MG63 (cell line): ENCODE results near the gene ASPHD1. TPM values are rescaled to one million over a fixed set of nuclear protein-coding genes. Genes with fewer than 3 reads are reported as not detected.
"Not testable (repeated sequence)": the region's sequence is repeated elsewhere in the genome, so short reads cannot be mapped to it uniquely, and the experiment has no call there.

Source experiments
- DNase-seq: peaks from one replicate; pipeline ENCODE4 v3.0.0-alpha.2; 2020
- H3K27me3 ChIP-seq: fragments of 250-450 bp; sonication (Bioruptor Pico); 2 replicates; pipeline ENCODE4 v1.5.1; 2020; ENCODE audit warnings: mild to moderate bottlenecking, moderate library complexity
- H3K36me3 ChIP-seq: fragments of 250-450 bp; sonication (Bioruptor Pico); 2 replicates; pipeline ENCODE4 v1.5.1; 2020; ENCODE audit warnings: mild to moderate bottlenecking, moderate library complexity
- H3K4me3 ChIP-seq: fragments of 250-450 bp; sonication (Bioruptor Pico); 2 replicates; pipeline ENCODE4 v1.5.1; 2020; ENCODE audit warnings: mild to moderate bottlenecking, moderate library complexity
- H3K9me3 ChIP-seq: fragments of 250-450 bp; sonication (Bioruptor Pico); 2 replicates; pipeline ENCODE4 v1.5.1; 2020; ENCODE audit warnings: mild to moderate bottlenecking, moderate library complexity
- total RNA-seq: library from RNA; depleted of rRNA; stranded (reverse); fragments of >200 nt; shearing (Covaris generic); gene quantifications from 2 replicates; pipeline ENCODE4 v1.2.3, GENCODE V29; 2014; ENCODE audit warnings: low replicate concordance

The ASPHD1 gene
- total RNA-seq, 1 experiment from 2014 or later = 73.0 TPM

GRCh38 chr16:29898804-29899515, 1.3 kb upstream of the ASPHD1 start:
- peaks cover 17% of the 10 kb centered on the region for H3K36me3 ChIP-seq
- H3K9me3 ChIP-seq = no peaks in the 10 kb centered on the region
- H3K4me3 ChIP-seq = peak overlapping the region; percentile 95
- no peaks in the 10 kb centered on the region for H3K27me3 ChIP-seq
- peak; percentile 74 for DNase-seq

DNA sequence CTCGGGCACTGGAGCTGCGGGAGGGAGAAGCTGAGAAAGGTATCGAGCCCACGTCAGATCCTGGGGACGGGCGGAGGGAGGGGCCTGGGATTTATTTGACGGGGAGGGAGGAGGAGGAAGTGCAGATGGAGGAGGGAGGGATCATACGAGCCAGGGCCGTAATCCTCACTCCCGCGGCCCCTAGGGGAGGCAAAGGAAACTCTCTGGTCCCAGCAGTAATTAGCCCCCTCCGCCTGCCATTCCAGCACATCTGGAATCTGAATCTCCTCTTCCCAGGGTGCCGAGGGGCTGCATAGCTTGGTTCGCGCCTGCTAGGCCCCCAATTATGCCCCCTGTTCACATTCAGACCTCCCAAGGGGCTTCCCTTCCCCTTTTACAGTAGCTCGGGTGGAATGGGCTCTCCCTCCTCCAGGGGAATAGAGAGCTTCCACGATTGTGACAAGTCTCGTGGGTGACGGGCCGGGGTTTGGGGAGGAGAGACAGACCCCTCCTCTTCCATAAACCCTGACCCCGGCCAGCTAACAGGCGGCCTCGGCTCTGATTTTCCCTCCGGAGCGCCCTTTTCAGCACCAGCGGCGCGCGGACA, 679 bp upstream of the ASPHD1 start, which contains the start of gene SEZ6L2:
TSS of gene SEZ6L2 (minus strand) at position 35 of the 586 bp plus-strand sequence. CDS start 531 bp downstream, outside the sequence.
- no peaks in the 10 kb centered on the region for H3K9me3 ChIP-seq
- peak; percentile 93 for DNase-seq
- H3K27me3 ChIP-seq = no peaks in the 10 kb centered on the region
- peak within 1 kb of the TSS; percentile 95 for H3K4me3 ChIP-seq
- peaks cover 22% of the 10 kb centered on the region for H3K36me3 ChIP-seq

DNA sequence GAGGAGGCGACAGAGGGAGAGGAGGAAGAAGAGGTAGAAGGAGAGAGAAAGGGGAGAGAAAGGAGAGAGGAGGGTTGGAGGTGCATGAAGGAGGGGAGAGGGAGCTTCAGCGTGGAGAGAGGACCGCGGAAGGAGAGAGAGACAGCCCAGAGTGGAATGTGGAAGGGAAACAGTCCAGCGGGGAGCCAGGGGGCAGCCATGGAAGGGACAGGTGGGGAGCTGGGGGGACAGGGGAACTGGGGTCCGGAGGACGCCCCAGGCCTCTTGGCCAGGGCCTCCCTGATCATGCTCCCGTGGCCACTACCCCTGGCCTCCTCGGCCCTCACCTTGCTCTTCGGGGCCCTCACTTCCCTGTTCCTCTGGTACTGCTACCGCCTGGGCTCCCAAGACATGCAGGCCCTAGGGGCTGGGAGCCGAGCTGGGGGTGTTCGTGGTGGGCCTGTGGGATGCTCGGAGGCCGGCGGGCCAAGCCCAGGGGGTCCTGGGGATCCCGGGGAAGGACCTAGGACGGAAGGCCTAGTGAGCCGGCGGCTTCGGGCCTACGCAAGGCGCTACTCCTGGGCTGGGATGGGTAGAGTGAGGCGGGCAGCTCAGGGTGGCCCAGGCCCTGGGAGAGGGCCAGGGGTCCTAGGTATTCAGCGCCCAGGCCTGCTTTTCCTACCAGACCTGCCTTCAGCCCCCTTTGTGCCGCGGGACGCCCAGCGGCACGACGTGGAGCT, 759 bp downstream of the ASPHD1 start:
- H3K27me3 ChIP-seq = no peaks in the 10 kb centered on the region
- peak; percentile 29 for DNase-seq

GRCh38 chr16:29901607-29901945, 1.3 kb downstream of the ASPHD1 start:
- no peaks in the 10 kb centered on the region for H3K9me3 ChIP-seq
- H3K27me3 ChIP-seq = no peaks in the 10 kb centered on the region
- no peak for DNase-seq
- peak overlapping the region; percentile 95 for H3K4me3 ChIP-seq
- H3K36me3 ChIP-seq = peaks cover 40% of the 10 kb centered on the region

More for the DNA sequence above, 759 bp downstream of the ASPHD1 start:
- Histone ChIP-seq H3K36me3 (peaks cover 35% of the 10 kb centered on the region), H3K4me3 (peak overlapping the region; percentile 95), H3K9me3 (no peaks in the 10 kb centered on the region)

DNA sequence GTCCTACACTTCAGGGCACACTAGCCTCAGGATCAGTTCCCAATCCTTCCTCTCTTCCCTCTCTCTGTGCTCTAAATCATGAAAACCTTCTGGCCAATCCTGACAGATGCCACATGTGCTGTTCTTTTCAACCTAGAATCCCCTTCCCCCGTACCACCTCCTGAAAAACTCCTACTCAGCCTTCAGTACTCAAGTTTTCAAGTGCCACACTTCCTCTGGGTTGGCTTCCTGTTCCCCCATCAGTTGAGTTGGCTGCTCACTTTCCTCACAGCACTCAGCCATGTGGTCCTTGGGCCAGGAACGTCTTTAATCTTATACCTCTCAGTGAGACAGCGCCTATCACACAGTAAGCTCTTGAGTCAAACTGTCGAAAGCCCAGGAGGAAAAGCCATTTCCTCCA, 3.3 kb downstream of the ASPHD1 start:
- DNase-seq = no peak
- no peaks in the 10 kb centered on the region for H3K27me3 ChIP-seq
- H3K36me3 ChIP-seq = peaks cover 47% of the 10 kb centered on the region
- no peak overlapping the region for H3K4me3 ChIP-seq
- H3K9me3 ChIP-seq = no peaks in the 10 kb centered on the region

- Histone ChIP-seq H3K9me3 (no peaks in the 10 kb centered on the region), H3K36me3 (peaks cover 50% of the 10 kb centered on the region), H3K27me3 (no peaks in the 10 kb centered on the region), H3K4me3 (no peak overlapping the region)
- no peak for DNase-seq
Observed at GRCh38 chr16:29904947-29905346, 4.7 kb downstream of the ASPHD1 start.

DNA sequence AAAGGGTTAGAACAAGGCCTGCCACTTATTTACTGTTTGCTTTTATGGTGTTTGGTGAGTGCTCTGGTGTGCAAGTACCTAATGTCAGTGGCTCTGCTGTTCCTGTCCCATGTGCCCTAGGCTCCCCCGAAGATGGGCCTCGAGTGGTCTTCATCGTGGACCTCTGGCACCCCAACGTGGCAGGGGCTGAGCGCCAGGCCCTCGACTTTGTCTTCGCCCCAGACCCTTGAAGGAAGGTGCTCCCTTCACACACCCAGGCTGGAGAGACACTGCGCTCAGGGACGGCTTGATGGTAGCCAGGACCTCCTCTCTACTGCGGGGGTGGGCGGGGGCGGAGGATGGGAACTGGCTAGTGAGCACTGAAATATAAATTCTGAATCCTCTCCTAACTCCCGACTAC, 5.4 kb downstream of the ASPHD1 start:
- DNase-seq = no peak
- Histone ChIP-seq H3K4me3 (no peak overlapping the region), H3K9me3 (no peaks in the 10 kb centered on the region), H3K36me3 (peaks cover 50% of the 10 kb centered on the region), H3K27me3 (no peaks in the 10 kb centered on the region)

- peaks cover 59% of the 10 kb centered on the region for H3K36me3 ChIP-seq
- H3K4me3 ChIP-seq = no peak overlapping the region
- no peaks in the 10 kb centered on the region for H3K27me3 ChIP-seq
- no peaks in the 10 kb centered on the region for H3K9me3 ChIP-seq
- no peak for DNase-seq
Observed at GRCh38 chr16:29906520-29907244, 6.4 kb downstream of the ASPHD1 start.

- DNase-seq = no peak
- Histone ChIP-seq H3K9me3 (no peaks in the 10 kb centered on the region), H3K27me3 (no peaks in the 10 kb centered on the region), H3K36me3 (peaks cover 54% of the 10 kb centered on the region), H3K4me3 (no peak overlapping the region)
Observed at GRCh38 chr16:29907973-29908372, 7.7 kb downstream of the ASPHD1 start.

- Histone ChIP-seq H3K27me3 (no peaks in the 10 kb centered on the region), H3K9me3 (no peaks in the 10 kb centered on the region), H3K36me3 (peaks cover 48% of the 10 kb centered on the region), H3K4me3 (no peak overlapping the region)
- no peak for DNase-seq
Observed at GRCh38 chr16:29908719-29909220, 8.5 kb downstream of the ASPHD1 start.

DNA sequence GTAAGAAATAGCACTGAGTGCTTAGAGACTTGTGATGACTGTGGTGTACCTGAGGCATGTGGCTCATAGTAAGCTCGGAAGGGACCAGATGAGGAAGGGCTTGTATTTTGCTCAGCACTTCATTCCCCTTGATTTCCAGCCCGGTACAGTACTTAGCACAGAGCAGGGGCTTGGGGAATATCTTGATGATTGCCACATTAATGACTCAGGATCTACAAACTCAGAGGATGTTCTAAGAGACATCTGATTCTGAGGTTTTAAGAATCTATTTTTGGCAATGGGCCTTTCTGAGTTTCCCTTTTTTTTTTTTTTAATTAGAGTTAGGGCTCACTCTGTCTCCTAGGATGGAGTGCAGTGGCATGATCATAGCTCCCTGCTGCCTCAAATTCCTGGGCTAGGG, 9.1 kb downstream of the ASPHD1 start:
- Histone ChIP-seq H3K9me3 (no peaks in the 10 kb centered on the region), H3K4me3 (no peak overlapping the region), H3K36me3 (peaks cover 45% of the 10 kb centered on the region), H3K27me3 (no peaks in the 10 kb centered on the region)
- DNase-seq = no peak

- not testable (repeated sequence) for DNase-seq, H3K27me3 ChIP-seq, H3K9me3 ChIP-seq, H3K4me3 ChIP-seq
- peaks cover 44% of the 10 kb centered on the region for H3K36me3 ChIP-seq
Observed at GRCh38 chr16:29909851-29910250, 9.6 kb downstream of the ASPHD1 start.

DNA sequence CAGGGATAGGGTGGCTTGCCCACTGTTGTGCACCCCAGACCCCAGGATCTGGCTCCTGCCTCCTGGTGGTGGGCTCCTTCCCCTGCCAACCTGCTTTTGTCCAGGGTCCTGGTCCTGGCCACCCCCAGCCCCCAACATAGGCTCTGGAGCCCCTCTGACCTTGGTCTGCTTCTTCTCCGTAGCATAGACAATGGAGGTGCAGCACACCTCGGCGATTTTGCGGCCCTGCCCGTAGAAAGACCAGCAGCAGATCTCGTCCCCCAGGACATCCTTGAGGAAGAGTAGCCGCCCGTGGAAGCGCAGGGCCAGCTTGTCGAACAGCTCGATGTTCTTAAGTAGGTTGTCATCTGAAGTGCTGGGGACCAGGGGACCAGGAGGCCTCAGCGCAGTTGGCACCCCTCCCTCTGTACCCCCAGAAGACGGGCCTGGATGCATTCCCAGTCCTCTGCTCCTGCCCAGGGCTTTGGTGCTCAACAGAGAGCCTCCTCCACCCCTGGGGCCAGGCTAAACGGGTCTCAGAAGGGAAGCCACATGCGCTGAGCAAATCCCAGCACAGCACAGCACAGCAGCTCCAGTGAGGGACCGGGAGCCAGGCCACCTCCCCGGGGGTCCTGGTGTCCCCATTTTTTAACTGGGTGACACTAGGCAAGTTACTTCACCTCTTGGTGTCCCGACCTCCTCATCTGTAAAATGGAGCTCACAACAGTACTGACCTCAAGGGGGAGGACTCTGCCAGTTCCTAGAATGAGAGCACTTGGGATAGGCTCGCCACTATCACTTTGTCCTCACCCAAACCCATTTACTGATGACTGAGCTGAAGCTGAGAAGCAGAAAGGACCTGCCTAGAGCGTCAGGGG, 10.8 kb downstream of the ASPHD1 start:
- H3K27me3 ChIP-seq = no peaks in the 10 kb centered on the region
- no peak for DNase-seq
- H3K9me3 ChIP-seq = no peaks in the 10 kb centered on the region
- no peak overlapping the region for H3K4me3 ChIP-seq
- peaks cover 43% of the 10 kb centered on the region for H3K36me3 ChIP-seq

DNA sequence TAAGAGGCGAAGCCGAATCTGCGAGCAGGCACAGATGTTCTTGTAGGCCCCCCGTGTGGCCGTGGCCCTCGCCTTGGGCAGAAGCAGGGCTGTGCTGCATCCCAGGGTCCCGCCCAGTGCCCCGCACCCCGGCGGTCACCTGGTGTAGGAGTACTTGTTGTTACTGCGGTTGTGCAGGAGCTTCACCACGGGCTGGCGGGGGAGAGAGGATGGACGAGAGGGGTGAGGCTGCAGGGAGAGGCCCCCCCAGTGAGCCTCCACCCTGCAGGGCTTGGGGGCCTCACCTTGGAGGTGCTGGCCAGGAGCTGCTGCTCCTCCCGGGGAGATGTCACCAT, 11.4 kb downstream of the ASPHD1 start:
- Histone ChIP-seq H3K36me3 (peaks cover 41% of the 10 kb centered on the region), H3K4me3 (no peak overlapping the region), H3K27me3 (no peaks in the 10 kb centered on the region), H3K9me3 (no peaks in the 10 kb centered on the region)
- DNase-seq = no peak

GRCh38 chr16:29912087-29912486, 11.8 kb downstream of the ASPHD1 start:
- no peaks in the 10 kb centered on the region for H3K9me3 ChIP-seq
- H3K4me3 ChIP-seq = no peak overlapping the region
- H3K27me3 ChIP-seq = no peaks in the 10 kb centered on the region
- DNase-seq = no peak
- H3K36me3 ChIP-seq = peaks cover 43% of the 10 kb centered on the region

- Histone ChIP-seq H3K27me3 (no peaks in the 10 kb centered on the region), H3K9me3 (no peaks in the 10 kb centered on the region), H3K4me3 (no peak overlapping the region), H3K36me3 (peaks cover 51% of the 10 kb centered on the region)
- DNase-seq = no peak
Observed at GRCh38 chr16:29913514-29913913, 13.2 kb downstream of the ASPHD1 start.
